HL-60/S4 treated with retinoic acid at 250 ng/mL for 4 days and 3 days (cell line): ENCODE results near the gene TSPAN15.

Experiments used
- in situ Hi-C: fragments of 300-500 bp; cut with MboI; formaldehyde crosslinking; loops from 2 replicates; pipeline ENCODE4 v1.7.0; 2022; ENCODE audit warnings: low sequenced_read_pairs

Gene TSPAN15

GRCh38 chr10:69451209-69451783, at the start of gene TSPAN15:
TSPAN15 (plus strand) TSS chr10:69451465; CDS start chr10:69451595, 130 bp downstream.
- in situ Hi-C loops, result no loop called here

- in situ Hi-C loops, result loop anchor here (10.0 kb wide), 1 partner anchor 168 kb away; no protein-coding TSS in a partner anchor
Observed at GRCh38 chr10:69402386-69402785, 48.9 kb upstream of the TSPAN15 start.

GRCh38 chr10:69403066-69403465, 48.2 kb upstream of the TSPAN15 start:
- in situ Hi-C loops, result loop anchor here (10.0 kb wide), 1 partner anchor 168 kb away; no protein-coding TSS in a partner anchor

- in situ Hi-C loops, result loop anchor here (10.0 kb wide), 1 partner anchor 169 kb away; no protein-coding TSS in a partner anchor
Observed at GRCh38 chr10:69403519-69403918, 47.7 kb upstream of the TSPAN15 start.

GRCh38 chr10:69404786-69405185, 46.5 kb upstream of the TSPAN15 start:
- in situ Hi-C loops, result loop anchor here (10.0 kb wide), 1 partner anchor 170 kb away; no protein-coding TSS in a partner anchor

GRCh38 chr10:69405221-69405620, 46.0 kb upstream of the TSPAN15 start:
- in situ Hi-C loops, result loop anchor here (10.0 kb wide), 1 partner anchor 170 kb away; no protein-coding TSS in a partner anchor

- in situ Hi-C loops, result loop anchor here (10.0 kb wide), 1 partner anchor 172 kb away; no protein-coding TSS in a partner anchor
Observed at GRCh38 chr10:69406302-69406811, 44.9 kb upstream of the TSPAN15 start.

- in situ Hi-C loops, result loop anchor here (10.0 kb wide), 1 partner anchor 172 kb away; no protein-coding TSS in a partner anchor
Observed at GRCh38 chr10:69406816-69407580, 44.3 kb upstream of the TSPAN15 start.

GRCh38 chr10:69407621-69408301, 43.5 kb upstream of the TSPAN15 start:
- in situ Hi-C loops, result loop anchor here (10.0 kb wide), 1 partner anchor 173 kb away; no protein-coding TSS in a partner anchor

- in situ Hi-C loops, result loop anchor here (10.0 kb wide), 1 partner anchor 174 kb away; no protein-coding TSS in a partner anchor
Observed at GRCh38 chr10:69408318-69409175, 42.7 kb upstream of the TSPAN15 start.

- in situ Hi-C loops, result loop anchor here (10.0 kb wide), 1 partner anchor 174 kb away; no protein-coding TSS in a partner anchor
Observed at GRCh38 chr10:69409176-69409495, 42.1 kb upstream of the TSPAN15 start.

- in situ Hi-C loops, result loop anchor here (10.0 kb wide), 2 partner anchors 95 to 175 kb away; no protein-coding TSS in a partner anchor
Observed at GRCh38 chr10:69409968-69410367, 41.3 kb upstream of the TSPAN15 start.

- in situ Hi-C loops, result loop anchor here (10.0 kb wide), 1 partner anchor 94 kb away; no protein-coding TSS in a partner anchor
Observed at GRCh38 chr10:69410487-69410886, 40.8 kb upstream of the TSPAN15 start.

- in situ Hi-C loops, result loop anchor here (10.0 kb wide), 1 partner anchor 93 kb away; no protein-coding TSS in a partner anchor
Observed at GRCh38 chr10:69411476-69411875, 39.8 kb upstream of the TSPAN15 start.

GRCh38 chr10:69412232-69412790, 39.0 kb upstream of the TSPAN15 start:
- in situ Hi-C loops, result loop anchor here (10.0 kb wide), 1 partner anchor 92 kb away; no protein-coding TSS in a partner anchor

- in situ Hi-C loops, result loop anchor here (10.0 kb wide), 1 partner anchor 91 kb away; no protein-coding TSS in a partner anchor
Observed at GRCh38 chr10:69413221-69413865, 37.9 kb upstream of the TSPAN15 start.

GRCh38 chr10:69414036-69415018, 36.9 kb upstream of the TSPAN15 start:
- in situ Hi-C loops, result loop anchor here (10.0 kb wide), 1 partner anchor 90 kb away; no protein-coding TSS in a partner anchor
